Spleen (tissue), 7 donors: ENCODE measurements around the gene TNFRSF12A.

Experiments used
- CTCF ChIP-seq, 11 experiments: fragments of 200-600 bp in 7 of 11; fragments of 450-650 bp in 4 of 11; sonication (generic) in 4 of 11; IDR thresholded peaks in 8 of 11; conservative IDR thresholded peaks in 3 of 11; 1 replicate in 7 of 11; 2 replicates in 4 of 11; pipeline versions ENCODE4 v1.4.0 to v1.8.0; 2016 to 2021; ENCODE audit warnings: antibody characterized with exemption in 11 of 11, inconsistent platforms in 4 of 11, mild to moderate bottlenecking in 1 of 11
- POLR2A ChIP-seq, 3 donors: fragments of 450-650 bp; IDR thresholded peaks; one replicate each; pipeline ENCODE4 v1.5.1; 2017; ENCODE audit warnings: antibody characterized with exemption in 3 of 3, mild to moderate bottlenecking in 1 of 3
- donor health status: DM: no; HTN: no; CAD: no; lungs with moderate emphysema.
- donor health status: DM: no; HTN: no; CAD: no.
- donor health status: DM: no; HTN: no; CAD: no.

- TF ChIP-seq CTCF (IDR thresholded peaks at IDR 0.05 in 8 of 11, conservative IDR thresholded peaks at IDR 0.05 in 3 of 11) (no peak), POLR2A (IDR thresholded peaks at IDR 0.05) (no peak)
These were observed 31.5 kb upstream of the TNFRSF12A start for GRCh38 chr16:2988590-2989099.
